Measurements from ENCODE around the gene NRCAM. TPM values are rescaled to one million over a fixed set of nuclear protein-coding genes. Genes with fewer than 3 reads are reported as not detected.

NRCAM gene
- total and polyA plus RNA-seq, 2 of the 8 experiments (the other 6 are each of a cell fraction or from before 2014, with no cell fraction given) = 2.7 to 3.8 TPM

- TF ChIP-seq, protein P1, sequence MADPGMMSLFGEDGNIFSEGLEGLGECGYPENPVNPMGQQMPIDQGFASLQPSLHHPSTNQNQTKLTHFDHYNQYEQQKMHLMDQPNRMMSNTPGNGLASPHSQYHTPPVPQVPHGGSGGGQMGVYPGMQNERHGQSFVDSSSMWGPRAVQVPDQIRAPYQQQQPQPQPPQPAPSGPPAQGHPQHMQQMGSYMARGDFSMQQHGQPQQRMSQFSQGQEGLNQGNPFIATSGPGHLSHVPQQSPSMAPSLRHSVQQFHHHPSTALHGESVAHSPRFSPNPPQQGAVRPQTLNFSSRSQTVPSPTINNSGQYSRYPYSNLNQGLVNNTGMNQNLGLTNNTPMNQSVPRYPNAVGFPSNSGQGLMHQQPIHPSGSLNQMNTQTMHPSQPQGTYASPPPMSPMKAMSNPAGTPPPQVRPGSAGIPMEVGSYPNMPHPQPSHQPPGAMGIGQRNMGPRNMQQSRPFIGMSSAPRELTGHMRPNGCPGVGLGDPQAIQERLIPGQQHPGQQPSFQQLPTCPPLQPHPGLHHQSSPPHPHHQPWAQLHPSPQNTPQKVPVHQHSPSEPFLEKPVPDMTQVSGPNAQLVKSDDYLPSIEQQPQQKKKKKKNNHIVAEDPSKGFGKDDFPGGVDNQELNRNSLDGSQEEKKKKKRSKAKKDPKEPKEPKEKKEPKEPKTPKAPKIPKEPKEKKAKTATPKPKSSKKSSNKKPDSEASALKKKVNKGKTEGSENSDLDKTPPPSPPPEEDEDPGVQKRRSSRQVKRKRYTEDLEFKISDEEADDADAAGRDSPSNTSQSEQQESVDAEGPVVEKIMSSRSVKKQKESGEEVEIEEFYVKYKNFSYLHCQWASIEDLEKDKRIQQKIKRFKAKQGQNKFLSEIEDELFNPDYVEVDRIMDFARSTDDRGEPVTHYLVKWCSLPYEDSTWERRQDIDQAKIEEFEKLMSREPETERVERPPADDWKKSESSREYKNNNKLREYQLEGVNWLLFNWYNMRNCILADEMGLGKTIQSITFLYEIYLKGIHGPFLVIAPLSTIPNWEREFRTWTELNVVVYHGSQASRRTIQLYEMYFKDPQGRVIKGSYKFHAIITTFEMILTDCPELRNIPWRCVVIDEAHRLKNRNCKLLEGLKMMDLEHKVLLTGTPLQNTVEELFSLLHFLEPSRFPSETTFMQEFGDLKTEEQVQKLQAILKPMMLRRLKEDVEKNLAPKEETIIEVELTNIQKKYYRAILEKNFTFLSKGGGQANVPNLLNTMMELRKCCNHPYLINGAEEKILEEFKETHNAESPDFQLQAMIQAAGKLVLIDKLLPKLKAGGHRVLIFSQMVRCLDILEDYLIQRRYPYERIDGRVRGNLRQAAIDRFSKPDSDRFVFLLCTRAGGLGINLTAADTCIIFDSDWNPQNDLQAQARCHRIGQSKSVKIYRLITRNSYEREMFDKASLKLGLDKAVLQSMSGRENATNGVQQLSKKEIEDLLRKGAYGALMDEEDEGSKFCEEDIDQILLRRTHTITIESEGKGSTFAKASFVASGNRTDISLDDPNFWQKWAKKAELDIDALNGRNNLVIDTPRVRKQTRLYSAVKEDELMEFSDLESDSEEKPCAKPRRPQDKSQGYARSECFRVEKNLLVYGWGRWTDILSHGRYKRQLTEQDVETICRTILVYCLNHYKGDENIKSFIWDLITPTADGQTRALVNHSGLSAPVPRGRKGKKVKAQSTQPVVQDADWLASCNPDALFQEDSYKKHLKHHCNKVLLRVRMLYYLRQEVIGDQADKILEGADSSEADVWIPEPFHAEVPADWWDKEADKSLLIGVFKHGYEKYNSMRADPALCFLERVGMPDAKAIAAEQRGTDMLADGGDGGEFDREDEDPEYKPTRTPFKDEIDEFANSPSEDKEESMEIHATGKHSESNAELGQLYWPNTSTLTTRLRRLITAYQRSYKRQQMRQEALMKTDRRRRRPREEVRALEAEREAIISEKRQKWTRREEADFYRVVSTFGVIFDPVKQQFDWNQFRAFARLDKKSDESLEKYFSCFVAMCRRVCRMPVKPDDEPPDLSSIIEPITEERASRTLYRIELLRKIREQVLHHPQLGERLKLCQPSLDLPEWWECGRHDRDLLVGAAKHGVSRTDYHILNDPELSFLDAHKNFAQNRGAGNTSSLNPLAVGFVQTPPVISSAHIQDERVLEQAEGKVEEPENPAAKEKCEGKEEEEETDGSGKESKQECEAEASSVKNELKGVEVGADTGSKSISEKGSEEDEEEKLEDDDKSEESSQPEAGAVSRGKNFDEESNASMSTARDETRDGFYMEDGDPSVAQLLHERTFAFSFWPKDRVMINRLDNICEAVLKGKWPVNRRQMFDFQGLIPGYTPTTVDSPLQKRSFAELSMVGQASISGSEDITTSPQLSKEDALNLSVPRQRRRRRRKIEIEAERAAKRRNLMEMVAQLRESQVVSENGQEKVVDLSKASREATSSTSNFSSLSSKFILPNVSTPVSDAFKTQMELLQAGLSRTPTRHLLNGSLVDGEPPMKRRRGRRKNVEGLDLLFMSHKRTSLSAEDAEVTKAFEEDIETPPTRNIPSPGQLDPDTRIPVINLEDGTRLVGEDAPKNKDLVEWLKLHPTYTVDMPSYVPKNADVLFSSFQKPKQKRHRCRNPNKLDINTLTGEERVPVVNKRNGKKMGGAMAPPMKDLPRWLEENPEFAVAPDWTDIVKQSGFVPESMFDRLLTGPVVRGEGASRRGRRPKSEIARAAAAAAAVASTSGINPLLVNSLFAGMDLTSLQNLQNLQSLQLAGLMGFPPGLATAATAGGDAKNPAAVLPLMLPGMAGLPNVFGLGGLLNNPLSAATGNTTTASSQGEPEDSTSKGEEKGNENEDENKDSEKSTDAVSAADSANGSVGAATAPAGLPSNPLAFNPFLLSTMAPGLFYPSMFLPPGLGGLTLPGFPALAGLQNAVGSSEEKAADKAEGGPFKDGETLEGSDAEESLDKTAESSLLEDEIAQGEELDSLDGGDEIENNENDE (IDR thresholded peaks at IDR 0.05; ENCODE audit: insufficient replicate concordance, low read length) = no peak
- TF ChIP-seq GABPA (IDR thresholded peaks at IDR 0.05; ENCODE audit: borderline replicate concordance, insufficient read depth, low read length) (no peak), EZH2 (IDR thresholded peaks at IDR 0.05; ENCODE audit: low read depth, low read length, severe bottlenecking) (no peak), NRF1 (IDR thresholded peaks at IDR 0.05; ENCODE audit: low read depth, low read length) (no peak), SIX5 (IDR thresholded peaks at IDR 0.05; ENCODE audit: low read depth, low read length) (no peak), BCL11A (IDR thresholded peaks at IDR 0.05; ENCODE audit: low read depth in 2 of 2, low read length in 2 of 2) (no peak), ZNF274 (IDR thresholded peaks at IDR 0.05; ENCODE audit: borderline replicate concordance, extremely low read depth, low read length) (no peak), CBX5 (IDR thresholded peaks at IDR 0.05; ENCODE audit: low read depth, low read length) (no peak), JUN (IDR thresholded peaks at IDR 0.05; ENCODE audit: low read depth, low read length) (no peak), PHF8 (conservative IDR thresholded peaks at IDR 0.05; ENCODE audit: low read depth, low read length) (no peak), SIRT6 (IDR thresholded peaks at IDR 0.05; ENCODE audit: low read length) (no peak), BACH1 (IDR thresholded peaks at IDR 0.05; ENCODE audit: low read length) (no peak), EGR1 (IDR thresholded peaks at IDR 0.05; ENCODE audit: borderline replicate concordance, low read depth, low read length) (no peak)
Measured at GRCh38 chr7:108130261-108130660, 326.0 kb downstream of the NRCAM start, which contains the start of gene LAMB4 (continued).

Measured in H1 (cell line).